DND-41 (cell line): ENCODE data around the gene TRDMT1.

Source experiments
- ATAC-seq: fragments of 200-7000 bp; cut with Tn5 transposase; 3 replicates; pipeline ENCODE4 v1.9.1; 2021; ENCODE audit warnings: low read depth; ENCODE audit not compliant: insufficient read depth
- DNase-seq: peaks from one replicate; pipeline ENCODE4 v3.0.0-alpha.2; 2020
- H2AFZ ChIP-seq: 2 replicates; pipeline ENCODE4 v1.6.0; 2012; ENCODE audit warnings: low read depth, low read length
- H3K27ac ChIP-seq: 2 replicates; pipeline ENCODE4 v1.5.1; 2012; ENCODE audit warnings: low read length, inconsistent platforms
- H3K27me3 ChIP-seq: fragments of 200-600 bp; sonication (generic); 2 replicates; pipeline ENCODE4 v1.6.0; 2012; ENCODE audit warnings: low read length, mild to moderate bottlenecking, inconsistent platforms; ENCODE audit not compliant: insufficient read depth, poor library complexity
- H3K36me3 ChIP-seq: 2 replicates; pipeline ENCODE4 v1.5.1; 2012; ENCODE audit warnings: low read length, inconsistent platforms; ENCODE audit not compliant: insufficient read depth
- H3K4me1 ChIP-seq: 2 replicates; pipeline ENCODE4 v1.5.1; 2012; ENCODE audit warnings: mild to moderate bottlenecking, low read length; ENCODE audit not compliant: insufficient read depth
- H3K4me2 ChIP-seq: 2 replicates; pipeline ENCODE4 v1.6.0; 2012; ENCODE audit warnings: mild to moderate bottlenecking, moderate library complexity, low read length, inconsistent platforms; ENCODE audit not compliant: insufficient read depth
- H3K4me3 ChIP-seq, 2 experiments: fragments of 200-600 bp in 1 of 2; shearing (Covaris generic) in 1 of 2; 2 replicates each; pipeline ENCODE4 v1.5.1; 2012 to 2016; ENCODE audit warnings: inconsistent platforms in 2 of 2, low read length in 2 of 2, mild to moderate bottlenecking in 2 of 2, low read depth in 1 of 2, moderate library complexity in 1 of 2
- H3K79me2 ChIP-seq: 2 replicates; pipeline ENCODE4 v1.6.0; 2012; ENCODE audit warnings: low read length, inconsistent platforms; ENCODE audit not compliant: insufficient read depth
- H3K9ac ChIP-seq: 2 replicates; pipeline ENCODE4 v1.6.0; 2012; ENCODE audit warnings: low read depth, mild to moderate bottlenecking, inconsistent platforms, low read length, moderate library complexity
- H3K9me3 ChIP-seq: 2 replicates; pipeline ENCODE4 v1.5.1; 2012; ENCODE audit warnings: low read length, moderate library complexity, mild to moderate bottlenecking, inconsistent platforms; ENCODE audit not compliant: insufficient read depth, severe bottlenecking
- H4K20me1 ChIP-seq: 2 replicates; pipeline ENCODE4 v1.6.0; 2012; ENCODE audit warnings: low read length; ENCODE audit not compliant: insufficient read depth
- EZH2 ChIP-seq: IDR thresholded peaks from 3 replicates; pipeline ENCODE4 v1.6.1; 2012; ENCODE audit warnings: borderline replicate concordance, low read depth, mild to moderate bottlenecking, moderate library complexity, low read length, inconsistent platforms; ENCODE audit not compliant: severe bottlenecking
- TF ChIP-seq, protein P1 (sequence below): IDR thresholded peaks from 2 replicates; pipeline ENCODE4 v1.5.1; 2012; ENCODE audit warnings: borderline replicate concordance, low read length, moderate library complexity, mild to moderate bottlenecking; ENCODE audit not compliant: poor library complexity, severe bottlenecking; ENCODE audit errors: extremely low read depth

The TRDMT1 gene

DNA sequence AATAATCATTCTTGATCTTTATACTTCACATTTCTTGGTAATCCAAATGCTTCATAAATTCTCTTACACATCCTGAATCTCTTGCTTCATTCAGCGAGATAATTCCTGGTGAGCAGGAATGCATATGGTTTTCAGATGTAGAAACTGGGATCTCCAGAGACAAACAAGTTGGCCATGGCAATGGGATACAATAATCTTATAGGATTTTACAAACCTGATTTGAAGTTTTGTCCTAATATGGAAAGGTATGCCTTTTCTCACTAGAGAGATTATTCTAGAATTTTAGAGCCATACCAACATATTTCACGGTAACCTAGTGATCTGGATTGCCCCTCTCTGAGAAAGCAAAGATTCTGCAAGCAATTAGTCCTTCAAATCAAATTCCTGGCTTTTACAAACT lies 13.1 kb upstream of the TRDMT1 start:
- Histone ChIP-seq H2AFZ (no peak overlapping the region), H3K27ac (no peak overlapping the region), H3K4me2 (no peak overlapping the region)

DNA sequence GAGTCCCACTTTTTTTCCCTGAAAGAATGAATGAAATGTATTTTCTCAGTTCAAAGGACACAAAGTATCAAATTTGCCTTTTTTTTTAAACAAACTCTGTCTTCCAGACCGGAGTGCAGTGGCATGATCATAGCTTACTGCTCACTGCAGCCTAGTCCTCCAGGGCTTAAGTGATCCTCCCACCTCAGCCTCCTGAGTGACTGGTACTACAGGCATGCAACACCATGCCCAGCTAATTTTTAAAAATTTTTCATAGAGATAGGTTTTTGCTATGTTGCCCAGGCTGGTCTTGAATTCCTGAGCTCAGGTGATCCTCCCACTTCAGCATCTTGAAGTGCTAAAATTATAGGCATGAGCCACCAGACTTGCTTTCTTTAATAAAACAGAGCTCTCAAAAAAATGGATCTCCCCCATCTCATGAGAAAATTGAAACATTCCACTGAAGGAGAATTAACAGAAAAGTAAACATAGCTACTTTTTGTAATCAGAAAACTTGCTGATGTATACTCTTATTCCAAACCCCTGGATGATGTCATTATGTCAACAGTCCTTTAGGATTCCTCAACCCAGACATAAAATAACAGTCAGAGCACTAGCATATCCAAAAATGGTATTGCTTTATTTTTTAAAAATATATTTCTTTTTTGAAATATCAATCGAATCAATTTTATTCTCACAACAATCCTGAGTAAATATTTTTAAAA lies 12.3 kb upstream of the TRDMT1 start:
- Histone ChIP-seq H3K4me2 (no peak overlapping the region), H3K9ac (no peak overlapping the region), H3K4me1 (peaks cover 9% of the 10 kb centered on the region), H2AFZ (no peak overlapping the region), H3K27me3 (no peaks in the 10 kb centered on the region), H3K4me3 (no peak overlapping the region), H3K9me3 (no peaks in the 10 kb centered on the region), H4K20me1 (no peaks in the 10 kb centered on the region), H3K79me2 (no peaks in the 10 kb centered on the region), H3K36me3 (no peaks in the 10 kb centered on the region), H3K27ac (no peak overlapping the region)
- DNase-seq = no peak
- no peak for ATAC-seq
- no peak for TF ChIP-seq EZH2
- TF ChIP-seq, protein P1, sequence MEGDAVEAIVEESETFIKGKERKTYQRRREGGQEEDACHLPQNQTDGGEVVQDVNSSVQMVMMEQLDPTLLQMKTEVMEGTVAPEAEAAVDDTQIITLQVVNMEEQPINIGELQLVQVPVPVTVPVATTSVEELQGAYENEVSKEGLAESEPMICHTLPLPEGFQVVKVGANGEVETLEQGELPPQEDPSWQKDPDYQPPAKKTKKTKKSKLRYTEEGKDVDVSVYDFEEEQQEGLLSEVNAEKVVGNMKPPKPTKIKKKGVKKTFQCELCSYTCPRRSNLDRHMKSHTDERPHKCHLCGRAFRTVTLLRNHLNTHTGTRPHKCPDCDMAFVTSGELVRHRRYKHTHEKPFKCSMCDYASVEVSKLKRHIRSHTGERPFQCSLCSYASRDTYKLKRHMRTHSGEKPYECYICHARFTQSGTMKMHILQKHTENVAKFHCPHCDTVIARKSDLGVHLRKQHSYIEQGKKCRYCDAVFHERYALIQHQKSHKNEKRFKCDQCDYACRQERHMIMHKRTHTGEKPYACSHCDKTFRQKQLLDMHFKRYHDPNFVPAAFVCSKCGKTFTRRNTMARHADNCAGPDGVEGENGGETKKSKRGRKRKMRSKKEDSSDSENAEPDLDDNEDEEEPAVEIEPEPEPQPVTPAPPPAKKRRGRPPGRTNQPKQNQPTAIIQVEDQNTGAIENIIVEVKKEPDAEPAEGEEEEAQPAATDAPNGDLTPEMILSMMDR = no peak

More for the DNA sequence above, 13.1 kb upstream of the TRDMT1 start:
- Histone ChIP-seq H3K9me3 (no peaks in the 10 kb centered on the region), H3K27me3 (no peaks in the 10 kb centered on the region), H4K20me1 (no peaks in the 10 kb centered on the region), H3K79me2 (no peaks in the 10 kb centered on the region), H3K4me3 (no peak overlapping the region), H3K36me3 (no peaks in the 10 kb centered on the region), H3K4me1 (peaks cover 9% of the 10 kb centered on the region), H3K9ac (no peak overlapping the region)
- ATAC-seq = no peak
- DNase-seq = no peak
- TF ChIP-seq, protein P1 = no peak
- TF ChIP-seq EZH2 = no peak

DNA sequence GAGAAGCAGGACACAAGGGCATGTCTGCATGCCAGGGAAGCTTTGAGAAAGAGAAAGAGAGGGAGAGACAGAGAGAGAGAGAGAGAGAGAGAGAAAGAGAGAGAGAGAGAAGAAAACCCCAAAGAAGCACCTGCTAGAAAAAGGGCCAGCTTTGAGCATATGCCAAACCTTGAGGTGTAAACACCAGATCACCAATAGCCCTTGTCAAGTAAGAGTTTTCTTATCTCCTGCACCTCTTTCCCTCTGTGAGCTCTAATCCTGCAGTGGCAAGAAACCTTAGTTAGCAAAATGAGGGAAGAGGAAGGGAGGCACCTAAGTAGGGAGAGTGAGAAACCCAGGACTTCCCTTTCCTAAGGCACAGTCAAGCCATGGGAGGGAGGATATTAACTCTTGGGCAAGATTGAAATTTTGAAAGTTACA lies 11.3 kb upstream of the TRDMT1 start:
- Histone ChIP-seq H3K9me3 (no peaks in the 10 kb centered on the region), H3K9ac (no peak overlapping the region), H3K27ac (no peak overlapping the region), H3K79me2 (no peaks in the 10 kb centered on the region), H2AFZ (0 out of 2 replicates have a peak overlapping the region, but pooled peaks have one; percentile 17), H3K4me2 (no peak overlapping the region), H3K4me3 (no peak overlapping the region), H3K27me3 (no peaks in the 10 kb centered on the region), H4K20me1 (no peaks in the 10 kb centered on the region), H3K36me3 (no peaks in the 10 kb centered on the region), H3K4me1 (peaks cover 9% of the 10 kb centered on the region)
- TF ChIP-seq EZH2 = no peak
- TF ChIP-seq, protein P1 = no peak
- ATAC-seq (peak; percentile 41; the same call in 1 of the 3 replicates), DNase-seq (no peak)
